Measurements from ENCODE around the gene DECR2. TPM values are rescaled to one million over a fixed set of nuclear protein-coding genes. Genes with fewer than 3 reads are reported as not detected.
A peak's percentile ranks its signal among the peaks of the same experiment; 100 is the strongest.

The DECR2 gene
- total RNA-seq, 2 donors from 2014 or later = 31.8 to 43.5 TPM

GRCh38 chr16:370979-371514, 30.6 kb upstream of the DECR2 start:
- Mint-ChIP-seq H3K4me3 (peak overlapping the region; percentile 72), H3K27ac (peak overlapping the region; percentile 78), H3K27me3 (ENCODE audit: insufficient read depth) (no peaks in the 10 kb centered on the region), H3K36me3 (ENCODE audit: low read depth) (peaks cover 21% of the 10 kb centered on the region), H3K4me1 (peaks cover 11% of the 10 kb centered on the region), H3K9me3 (no peaks in the 10 kb centered on the region)
- 74 to 80% methylated on average over 6 to 10 of the region's 10 CpGs for WGBS, 2 experiments (ENCODE audit: insufficient coverage in 1 of 2, insufficient read length in 1 of 2)
- H3K27ac ChIP-seq (ENCODE audit: low read depth, low read length) = peak overlapping the region; percentile 24
- H3K9me3 ChIP-seq (ENCODE audit: control insufficient read depth, low read length) = no peaks in the 10 kb centered on the region
- DNase-seq = peak; percentile 62
- H3K9ac ChIP-seq (ENCODE audit: extremely low read depth, low read length, poor library complexity, severe bottlenecking) = no peak overlapping the region
- H3K27me3 ChIP-seq (ENCODE audit: control insufficient read depth, insufficient read depth, low read length, poor library complexity, severe bottlenecking) = no peaks in the 10 kb centered on the region
- H3K4me3 ChIP-seq (ENCODE audit: low read length) = peak overlapping the region; percentile 62
- TF ChIP-seq CTCF (conservative IDR thresholded peaks at IDR 0.05) = no peak
- H3K36me3 ChIP-seq (ENCODE audit: control insufficient read depth, insufficient read depth, low read length) = peaks cover 49% of the 10 kb centered on the region
- H3K4me1 ChIP-seq (ENCODE audit: control insufficient read depth, insufficient read depth, low read length) = no peaks in the 10 kb centered on the region

- Mint-ChIP-seq H3K36me3 (ENCODE audit: low read depth) (peaks cover 20% of the 10 kb centered on the region), H3K4me1 (peaks cover 11% of the 10 kb centered on the region), H3K9me3 (no peaks in the 10 kb centered on the region), H3K27me3 (ENCODE audit: insufficient read depth) (no peaks in the 10 kb centered on the region), H3K27ac (no peak overlapping the region), H3K4me3 (no peak overlapping the region)
- Histone ChIP-seq H3K27me3 (ENCODE audit: control insufficient read depth, insufficient read depth, low read length, poor library complexity, severe bottlenecking) (no peaks in the 10 kb centered on the region), H3K9ac (ENCODE audit: extremely low read depth, low read length, poor library complexity, severe bottlenecking) (no peak overlapping the region), H3K36me3 (ENCODE audit: control insufficient read depth, insufficient read depth, low read length) (peaks cover 48% of the 10 kb centered on the region), H3K27ac (ENCODE audit: low read depth, low read length) (no peak overlapping the region), H3K4me3 (ENCODE audit: low read length) (no peak overlapping the region), H3K9me3 (ENCODE audit: control insufficient read depth, low read length) (no peaks in the 10 kb centered on the region), H3K4me1 (ENCODE audit: control insufficient read depth, insufficient read depth, low read length) (no peaks in the 10 kb centered on the region)
- WGBS, 2 experiments (ENCODE audit: insufficient coverage in 1 of 2, insufficient read length in 1 of 2) = 94 to 95% methylated on average over 20 to 31 of the region's 31 CpGs
- TF ChIP-seq CTCF (conservative IDR thresholded peaks at IDR 0.05) = no peak
- no peak for DNase-seq
Observed at GRCh38 chr16:371515-372301, 30.0 kb upstream of the DECR2 start.

GRCh38 chr16:372302-372983, 29.2 kb upstream of the DECR2 start:
- Mint-ChIP-seq H3K36me3 (ENCODE audit: low read depth) (peaks cover 16% of the 10 kb centered on the region), H3K9me3 (no peaks in the 10 kb centered on the region), H3K4me3 (no peak overlapping the region), H3K4me1 (peaks cover 11% of the 10 kb centered on the region), H3K27me3 (ENCODE audit: insufficient read depth) (no peaks in the 10 kb centered on the region), H3K27ac (no peak overlapping the region)
- Histone ChIP-seq H3K4me3 (ENCODE audit: low read length) (no peak overlapping the region), H3K36me3 (ENCODE audit: control insufficient read depth, insufficient read depth, low read length) (peaks cover 40% of the 10 kb centered on the region), H3K27ac (ENCODE audit: low read depth, low read length) (no peak overlapping the region), H3K9ac (ENCODE audit: extremely low read depth, low read length, poor library complexity, severe bottlenecking) (no peak overlapping the region), H3K27me3 (ENCODE audit: control insufficient read depth, insufficient read depth, low read length, poor library complexity, severe bottlenecking) (no peaks in the 10 kb centered on the region), H3K4me1 (ENCODE audit: control insufficient read depth, insufficient read depth, low read length) (no peaks in the 10 kb centered on the region), H3K9me3 (ENCODE audit: control insufficient read depth, low read length) (no peaks in the 10 kb centered on the region)
- no peak for DNase-seq
- 91 to 96% methylated on average over 15 to 19 of the region's 19 CpGs for WGBS, 2 experiments (ENCODE audit: insufficient coverage in 1 of 2, insufficient read length in 1 of 2)
- no peak for TF ChIP-seq CTCF (conservative IDR thresholded peaks at IDR 0.05)

Measured in endodermal cell (in vitro differentiated cells).